A204.1 (cell line): Measurements from ENCODE around the gene SIPA1L3.
"Not testable (repeated sequence)": the region's sequence is repeated elsewhere in the genome, so short reads cannot be mapped to it uniquely, and the experiment has no call there.

Experiments used
- FAIRE-seq: peaks from 2 replicates; lab custom pipeline; 2012; peaks lifted over from hg19 to GRCh38; lab: Jason Lieb, UNC

The SIPA1L3 gene

GRCh38 chr19:38216785-38217641, 310.0 kb downstream of the SIPA1L3 start:
- no peak for FAIRE-seq

DNA sequence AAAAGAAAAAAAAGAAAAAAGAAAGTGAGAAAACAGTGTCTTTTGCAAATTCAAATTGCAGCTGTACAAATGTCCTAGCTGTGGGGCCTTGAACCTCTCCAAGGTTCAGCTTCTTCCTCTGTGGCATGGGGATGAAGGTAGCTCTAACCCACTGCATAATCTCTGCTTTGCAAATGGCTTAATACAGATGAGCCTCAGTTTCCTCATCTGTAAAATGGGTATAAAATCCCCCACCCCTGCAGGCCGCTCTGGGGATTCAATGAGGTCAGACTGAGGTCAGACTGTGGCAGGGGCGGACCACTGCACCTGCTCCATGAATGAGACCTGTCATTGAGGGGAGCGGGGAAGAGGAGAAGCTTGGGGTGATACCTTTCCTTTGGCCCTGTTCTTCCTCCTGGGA, 311.2 kb downstream of the SIPA1L3 start:
- no peak for FAIRE-seq

DNA sequence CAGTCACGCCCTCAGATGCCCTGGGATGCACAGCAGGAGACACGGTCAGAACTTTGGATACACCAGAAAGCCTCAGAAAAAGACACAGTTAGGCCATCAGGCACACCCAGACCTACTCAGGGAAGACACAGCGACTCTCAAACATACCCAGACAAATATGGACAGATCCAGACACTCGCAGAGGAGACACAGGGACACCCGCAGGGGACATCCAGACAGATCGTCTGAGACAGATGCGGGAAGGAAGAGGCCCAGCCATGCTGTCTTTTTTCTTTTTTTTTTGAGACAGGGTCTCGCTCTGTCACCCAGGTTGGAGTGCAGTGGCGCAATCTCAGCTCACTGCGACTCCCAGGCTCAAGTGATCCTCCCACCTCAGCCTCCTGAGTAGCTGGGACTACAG, 312.2 kb downstream of the SIPA1L3 start:
- FAIRE-seq = no peak

DNA sequence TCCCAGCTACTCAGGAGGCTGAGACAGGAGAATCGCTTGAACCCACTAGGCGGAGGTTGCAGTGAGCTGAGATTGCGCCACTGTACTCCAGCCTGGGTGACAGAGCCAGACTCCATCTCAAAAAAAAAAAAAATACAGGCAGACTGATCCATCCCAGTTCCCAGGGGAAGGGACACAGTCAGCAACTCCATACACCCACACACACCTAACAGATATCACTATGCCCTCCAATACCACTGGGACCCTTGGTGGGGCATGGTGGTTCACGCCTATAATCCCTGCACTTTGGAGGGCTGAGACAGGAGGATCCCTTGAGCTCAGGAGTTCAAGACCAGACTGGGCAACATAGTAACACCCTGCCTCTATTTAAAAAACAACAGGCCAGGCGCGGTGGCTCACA, 314.4 kb downstream of the SIPA1L3 start:
- no peak for FAIRE-seq

DNA sequence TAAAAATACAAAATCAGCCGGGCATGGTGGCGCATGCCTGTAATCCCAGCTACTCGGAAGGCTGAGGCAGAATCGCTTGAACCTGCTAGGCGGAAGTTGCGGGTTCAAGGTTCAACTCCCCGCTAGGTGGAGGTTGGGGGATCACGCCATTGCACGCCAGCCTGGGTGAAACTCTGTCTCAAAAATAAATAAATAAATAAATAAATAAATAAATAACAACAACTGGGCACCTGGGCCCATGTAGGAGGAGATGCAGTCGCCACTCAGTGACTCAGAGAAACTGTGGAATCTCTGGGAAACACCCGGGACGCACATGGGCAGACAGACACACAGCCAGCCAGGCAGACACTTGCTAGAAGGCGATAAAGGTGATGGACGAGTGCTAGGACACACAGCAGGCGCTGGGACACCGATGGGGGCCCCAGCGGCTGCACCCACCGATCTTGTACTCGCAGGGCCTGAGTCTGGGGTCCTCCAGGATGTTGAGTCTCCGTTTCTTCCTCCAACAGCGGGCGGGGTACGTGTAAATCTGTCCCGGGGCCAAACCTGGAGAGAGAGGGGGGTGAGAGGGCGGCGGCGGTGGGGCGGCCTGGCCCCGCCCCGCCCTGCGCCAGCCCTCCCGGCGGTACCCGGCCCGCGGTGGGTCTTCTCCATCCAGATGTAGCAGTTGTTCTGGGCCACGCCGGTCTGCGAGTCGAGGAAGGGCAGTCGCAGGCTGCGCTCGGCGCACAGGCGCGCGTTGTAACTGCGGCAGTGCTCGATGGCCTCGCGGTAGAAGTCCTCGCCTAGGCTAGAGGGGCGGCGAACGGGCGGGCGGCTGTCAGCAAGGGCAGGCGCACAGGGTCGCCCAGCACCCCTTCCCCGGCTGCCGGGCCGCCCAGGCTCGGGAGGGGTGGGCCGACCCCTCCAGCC, 315.2 kb downstream of the SIPA1L3 start:
- FAIRE-seq = no peak

DNA sequence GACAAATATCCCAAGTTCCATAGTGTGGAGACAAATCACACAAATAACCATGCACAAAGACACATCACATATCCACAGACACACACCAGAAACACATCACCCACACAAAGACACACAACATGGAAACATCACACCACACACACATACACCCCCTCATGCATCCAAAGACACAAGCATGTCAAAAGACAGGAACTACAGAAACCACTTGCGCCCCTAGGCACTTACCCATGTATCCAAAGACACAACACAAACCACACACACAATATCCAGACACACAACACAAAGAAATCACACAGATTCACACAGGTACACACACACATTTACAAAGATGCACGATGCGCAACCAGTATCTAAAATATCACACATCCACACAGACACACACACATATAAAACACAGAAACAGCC, 316.1 kb downstream of the SIPA1L3 start:
- no peak for FAIRE-seq

DNA sequence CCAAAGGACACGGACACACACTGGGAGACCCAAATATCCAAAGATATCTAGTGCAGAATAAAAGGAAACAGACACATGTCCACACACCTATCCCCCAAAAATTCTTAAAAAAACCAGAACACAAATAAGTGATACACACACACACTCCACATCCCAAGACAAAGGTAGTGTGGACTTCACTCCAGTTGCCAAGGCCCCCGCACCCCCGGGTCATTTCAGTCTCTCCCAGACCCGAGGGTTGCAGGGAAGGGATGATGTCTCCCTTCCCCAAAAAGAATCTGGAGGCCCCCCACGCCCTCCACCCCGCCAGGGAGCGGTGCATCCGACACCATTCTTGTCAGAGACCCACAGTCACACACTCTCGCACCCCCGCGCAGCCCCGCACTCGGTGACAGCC, 316.6 kb downstream of the SIPA1L3 start:
- no peak for FAIRE-seq

- no peak for FAIRE-seq
These were observed 317.2 kb downstream of the SIPA1L3 start, which contains the start of gene DPF1 for GRCh38 chr19:38224014-38224862. Gene DPF1, minus strand, starts transcription at chr19:38224222. Its CDS starts 80 bp downstream, at chr19:38224142.

GRCh38 chr19:38224863-38225218, 317.8 kb downstream of the SIPA1L3 start:
- FAIRE-seq = not testable (repeated sequence)

GRCh38 chr19:38227287-38228004, 320.4 kb downstream of the SIPA1L3 start:
- no peak for FAIRE-seq

- FAIRE-seq = no peak
These were observed 321.0 kb downstream of the SIPA1L3 start for GRCh38 chr19:38228005-38228377.

GRCh38 chr19:38228491-38229439, 321.8 kb downstream of the SIPA1L3 start:
- no peak for FAIRE-seq

- no peak for FAIRE-seq
These were observed 322.6 kb downstream of the SIPA1L3 start for GRCh38 chr19:38229585-38230073.

DNA sequence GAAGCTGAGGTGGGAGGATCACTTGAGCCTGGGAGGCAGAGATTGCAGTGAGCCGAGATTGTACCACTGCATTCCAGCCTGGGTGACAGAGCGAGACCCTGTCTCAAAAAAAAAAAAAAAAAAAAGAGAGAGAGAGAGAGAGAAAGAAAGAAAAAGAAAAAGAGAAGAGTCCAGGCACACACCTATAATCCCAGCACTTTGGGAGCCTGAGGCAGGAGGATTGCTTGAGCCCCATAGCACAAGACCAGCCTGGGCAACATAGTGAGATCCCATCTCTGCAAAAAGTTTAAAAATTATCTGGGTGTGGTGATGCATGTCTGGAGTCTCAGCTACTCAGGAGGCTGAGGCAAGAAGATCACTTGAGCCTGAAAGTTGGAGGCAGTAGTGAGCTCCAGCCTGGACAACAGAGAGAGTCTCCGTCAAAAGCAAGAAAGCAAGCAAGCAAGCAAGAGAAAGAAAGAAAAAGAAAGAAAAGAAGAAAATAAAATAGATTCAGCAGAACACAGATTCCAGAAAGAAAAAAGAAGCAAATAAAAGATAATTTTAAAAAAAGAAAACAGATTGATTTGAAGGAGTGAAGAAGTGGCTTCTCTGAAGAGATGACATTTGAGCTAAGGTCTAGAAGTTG, 323.6 kb downstream of the SIPA1L3 start:
- FAIRE-seq = not testable (repeated sequence)

DNA sequence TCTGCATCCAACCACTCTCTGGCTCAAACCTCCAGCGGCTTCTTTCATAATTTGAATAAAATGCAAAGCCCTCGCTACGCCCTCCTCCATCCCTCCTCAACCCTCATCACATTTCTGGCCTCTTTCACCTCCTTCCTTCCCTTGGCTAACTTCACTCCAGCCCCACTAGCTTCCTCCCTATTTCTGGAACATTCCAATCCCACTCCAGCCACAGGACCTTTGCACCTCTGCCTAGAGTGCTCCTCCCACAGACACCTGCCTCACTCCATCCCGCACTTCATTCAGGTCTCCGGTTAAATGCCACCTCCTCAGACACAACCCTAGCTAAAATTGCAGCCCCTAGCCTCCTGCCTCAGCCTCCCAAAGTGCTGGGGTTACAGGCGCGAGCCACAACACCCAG, 324.9 kb downstream of the SIPA1L3 start:
- no peak for FAIRE-seq

GRCh38 chr19:38233740-38234251, 326.8 kb downstream of the SIPA1L3 start:
- FAIRE-seq = no peak

GRCh38 chr19:38234615-38235014, 327.6 kb downstream of the SIPA1L3 start:
- no peak for FAIRE-seq

- FAIRE-seq = no peak
These were observed 332.8 kb downstream of the SIPA1L3 start for GRCh38 chr19:38239816-38240215.

GRCh38 chr19:38243279-38243673, 336.3 kb downstream of the SIPA1L3 start:
- FAIRE-seq = no peak
